HG03575 (cell line): ENCODE measurements around the gene GLCCI1.
"Not testable (repeated sequence)": the region's sequence is repeated elsewhere in the genome, so short reads cannot be mapped to it uniquely, and the experiment has no call there.

Experiments
- ATAC-seq: cut with Tn5 transposase; IDR thresholded peaks from one replicate; pipeline ENCODE4 v1.9.1; 2021; ENCODE audit not compliant: unreplicated experiment, insufficient number of reproducible peaks, low FRiP score; ENCODE audit errors: extremely low read depth

The GLCCI1 gene

DNA sequence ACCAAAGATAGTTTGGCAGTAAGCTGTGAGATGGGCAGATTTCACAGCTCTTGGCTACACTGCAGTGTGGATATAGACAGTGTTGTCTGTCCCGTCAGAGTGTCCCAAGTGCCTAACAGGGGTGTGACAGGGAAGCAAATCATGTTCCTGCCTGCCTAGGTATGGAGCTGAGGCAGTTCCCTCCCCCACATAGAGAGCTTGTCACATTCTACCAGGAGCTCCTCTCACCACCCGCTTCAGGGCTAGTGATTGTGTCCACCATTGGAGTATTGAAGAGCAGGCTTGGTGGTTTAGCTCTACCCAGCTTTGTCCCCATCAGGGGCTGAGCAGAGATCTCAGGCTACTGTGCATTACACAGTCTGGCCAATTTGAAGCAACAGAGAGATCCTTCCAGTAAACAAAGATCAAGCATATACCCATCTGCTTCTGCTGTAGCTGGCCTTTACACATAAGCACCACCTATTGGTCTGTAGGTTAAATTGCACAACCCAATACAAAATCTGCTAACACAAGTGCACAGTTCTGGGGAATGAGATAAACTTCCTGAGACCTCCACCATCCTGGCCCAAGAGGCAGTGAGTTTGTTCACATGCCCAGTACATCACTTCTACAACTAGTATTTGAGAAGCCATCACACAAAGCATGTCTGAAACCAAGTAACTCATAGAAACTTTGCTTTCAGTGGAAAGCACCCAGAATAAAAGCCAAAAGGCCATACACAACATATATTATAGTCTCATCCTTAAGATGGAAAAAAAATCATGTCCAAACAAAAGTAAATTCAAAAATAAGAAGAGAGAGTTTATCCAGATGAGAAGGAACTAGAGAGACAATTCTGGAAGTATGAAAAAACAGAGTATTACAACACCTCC is 67.3 kb downstream of the GLCCI1 start:
- no peak for ATAC-seq

DNA sequence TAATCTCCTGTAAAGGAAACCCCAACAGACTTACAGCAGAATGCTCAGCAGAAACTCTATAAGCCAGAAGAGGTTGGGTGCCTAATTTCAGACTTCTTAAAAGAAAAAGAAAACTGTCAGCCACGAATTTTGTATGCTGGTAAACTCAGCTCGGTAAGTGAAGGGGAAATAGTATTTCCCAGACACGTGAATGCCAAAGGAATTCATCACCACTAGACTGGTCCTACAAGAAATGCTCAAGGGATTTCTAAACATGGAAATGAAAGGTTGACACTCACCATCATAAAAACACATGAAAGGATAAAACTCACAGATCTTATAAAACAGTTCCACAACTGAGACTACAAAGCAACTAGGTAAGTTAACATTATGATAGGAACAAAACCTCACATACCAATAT is 68.6 kb downstream of the GLCCI1 start:
- no peak for ATAC-seq

DNA sequence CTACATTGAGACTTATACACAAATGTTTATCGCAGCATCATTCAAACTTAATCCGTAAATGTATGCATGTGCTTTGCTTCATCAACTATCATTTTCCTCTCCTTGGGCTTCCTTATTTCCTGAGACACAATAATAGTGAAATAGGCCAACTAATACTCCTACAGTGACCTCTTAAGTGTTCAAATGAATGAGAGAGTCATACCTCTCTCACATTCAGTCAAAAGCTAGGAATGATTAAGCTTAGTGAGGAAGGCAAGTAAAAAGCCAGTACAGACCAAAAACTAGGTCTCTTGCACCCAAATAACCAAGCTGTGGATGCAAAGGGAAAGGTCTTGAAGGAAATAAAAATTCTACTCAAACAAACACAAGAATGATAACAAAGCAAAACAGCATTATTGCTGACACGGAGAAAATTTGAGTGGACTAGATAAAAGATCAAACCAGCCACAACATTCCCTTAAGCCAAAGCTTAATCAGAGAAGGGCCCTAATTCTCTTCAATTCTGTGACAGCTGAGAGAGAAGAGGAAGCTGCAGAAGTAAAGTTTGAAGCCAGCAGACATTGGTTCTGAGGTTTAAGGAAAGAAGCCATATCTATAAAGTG is 72.3 kb downstream of the GLCCI1 start:
- no peak for ATAC-seq

DNA sequence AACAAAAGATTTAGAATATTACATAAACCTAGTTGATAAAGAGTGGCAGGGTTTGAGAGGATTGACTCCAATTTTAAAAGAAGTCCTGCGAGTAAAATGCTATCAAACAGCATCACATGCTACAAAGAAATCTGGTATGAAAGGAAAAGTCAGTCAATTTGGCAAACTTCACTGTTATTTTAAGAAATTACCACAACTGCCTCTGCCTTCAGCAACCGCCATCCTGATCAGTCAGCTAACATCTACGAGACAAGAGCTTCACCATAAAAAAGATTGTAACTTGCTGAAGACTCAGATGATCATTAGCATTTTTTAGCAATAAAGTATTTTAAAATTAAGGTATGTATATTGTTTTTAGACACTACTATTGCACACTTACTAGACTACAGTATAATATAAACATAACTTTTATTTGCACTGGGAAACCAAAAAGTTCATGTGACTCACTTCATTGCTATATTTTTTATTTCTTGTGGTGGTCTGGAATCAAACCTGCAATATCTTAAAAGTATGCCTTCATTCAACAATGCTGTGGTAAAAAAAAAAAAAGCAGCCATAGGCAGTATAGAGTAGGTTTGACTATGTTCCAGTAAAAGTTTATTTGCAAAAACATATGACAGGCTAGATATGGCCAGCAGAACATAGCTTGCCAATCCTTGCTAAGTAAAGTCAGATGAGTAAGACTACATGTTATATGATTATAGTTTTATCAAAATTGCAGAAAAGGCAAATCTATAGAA is 74.4 kb downstream of the GLCCI1 start:
- no peak for ATAC-seq

DNA sequence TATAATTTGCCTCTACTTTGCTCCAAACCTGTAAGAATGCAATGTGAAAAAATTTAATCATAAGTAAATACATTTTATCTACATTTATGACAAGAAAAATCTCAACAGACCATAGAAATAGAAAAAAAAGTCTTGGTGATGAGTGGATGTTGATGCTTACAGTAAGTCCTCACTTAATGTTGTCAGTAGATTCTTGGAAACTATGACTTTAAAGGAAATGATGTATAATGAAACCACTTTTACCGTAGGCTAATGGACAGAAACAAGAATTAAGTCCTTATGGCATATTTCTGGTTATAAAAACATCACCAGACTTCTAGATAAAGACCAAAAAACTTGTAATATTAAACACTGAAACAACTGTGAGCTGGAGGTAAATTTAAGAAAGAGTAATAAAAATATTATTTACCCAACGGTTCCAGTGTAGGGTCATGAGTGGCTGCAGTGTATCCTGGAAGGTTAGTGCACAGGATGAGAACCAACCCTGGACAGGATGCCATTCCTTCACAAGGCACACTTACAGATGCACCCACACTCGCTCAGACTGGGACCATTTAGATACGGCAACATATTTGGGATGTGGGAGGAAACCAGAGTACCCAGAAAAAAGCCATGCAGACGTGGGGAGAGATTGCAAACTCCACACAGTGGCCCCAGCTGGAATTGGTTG is 76.3 kb downstream of the GLCCI1 start:
- ATAC-seq: no peak

DNA sequence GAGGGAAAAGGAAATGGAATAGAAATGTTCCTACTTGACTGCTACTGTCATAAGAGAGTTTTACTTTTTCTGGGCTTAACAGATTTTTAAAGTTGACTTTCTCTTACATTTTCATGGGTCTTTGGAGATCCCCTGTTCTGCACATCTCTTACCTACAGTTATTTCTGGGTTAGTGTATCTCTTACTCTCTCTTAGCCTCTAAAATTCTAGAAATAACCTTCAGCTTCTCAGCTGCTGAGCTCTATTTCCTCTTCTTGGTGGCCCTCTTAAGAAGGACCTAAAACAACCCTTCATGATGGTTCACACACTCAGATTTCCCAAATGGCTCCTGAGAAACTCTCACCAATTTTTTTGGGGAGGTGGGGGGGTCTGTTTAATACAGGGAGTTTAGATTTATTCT is 79.5 kb downstream of the GLCCI1 start:
- not testable (repeated sequence) for ATAC-seq

DNA sequence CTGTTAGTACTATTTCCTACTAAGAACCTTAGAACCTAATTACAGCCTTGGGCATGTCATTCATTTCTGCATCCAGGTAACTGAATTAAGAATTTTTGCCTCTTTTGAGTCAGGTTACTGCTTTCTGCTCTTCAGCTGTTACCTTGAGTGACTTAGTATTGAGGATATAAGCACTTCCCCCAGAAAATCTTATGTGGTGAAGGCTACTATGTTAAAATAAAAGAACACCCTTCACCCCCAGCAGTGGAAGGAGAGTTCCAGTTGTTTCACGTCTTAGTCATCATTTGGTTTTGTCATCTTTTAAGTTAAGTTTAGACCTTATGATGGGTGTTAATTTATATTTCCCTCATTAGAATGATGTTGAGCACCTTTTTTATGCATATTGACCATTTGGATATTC is 82.8 kb downstream of the GLCCI1 start:
- ATAC-seq: no peak

DNA sequence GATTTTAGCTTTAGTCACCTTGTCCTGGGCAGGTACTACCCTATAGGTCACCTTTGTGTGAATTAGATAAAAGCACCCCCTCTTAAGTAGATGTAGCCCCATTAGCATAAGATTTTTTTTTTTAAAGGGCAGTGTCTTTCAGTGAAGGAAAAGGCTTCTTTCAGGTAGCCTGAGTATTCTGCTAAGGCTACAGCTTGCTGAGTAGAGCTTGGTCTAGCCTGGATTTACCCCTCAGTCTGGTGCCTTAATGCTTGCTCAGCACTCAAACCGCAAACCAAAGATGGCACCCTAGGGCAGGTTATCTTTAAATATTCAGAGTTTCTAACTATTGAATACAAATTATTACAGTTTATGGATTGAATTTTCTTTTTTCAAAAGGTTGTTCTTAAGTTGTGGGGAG is 83.4 kb downstream of the GLCCI1 start:
- ATAC-seq: no peak

DNA sequence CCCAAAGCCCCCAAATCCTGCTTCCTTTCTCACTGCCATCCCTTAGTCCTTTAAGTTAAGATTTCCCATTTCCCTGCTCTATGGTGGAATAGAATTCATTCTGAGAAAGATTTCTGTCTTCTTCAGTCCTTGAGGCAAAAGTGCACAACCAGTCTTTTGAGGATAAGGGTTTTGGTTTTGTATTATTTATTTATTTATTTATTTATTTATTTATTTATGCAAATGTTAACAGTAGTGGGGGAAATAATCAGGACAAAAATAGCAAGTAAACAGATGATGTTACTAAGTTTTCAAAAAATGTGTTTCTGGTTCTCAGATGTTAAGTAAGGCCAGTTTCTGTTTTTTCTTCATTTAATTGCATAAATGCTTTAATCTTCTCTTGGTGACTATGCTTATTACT is 84.2 kb downstream of the GLCCI1 start:
- no peak for ATAC-seq

DNA sequence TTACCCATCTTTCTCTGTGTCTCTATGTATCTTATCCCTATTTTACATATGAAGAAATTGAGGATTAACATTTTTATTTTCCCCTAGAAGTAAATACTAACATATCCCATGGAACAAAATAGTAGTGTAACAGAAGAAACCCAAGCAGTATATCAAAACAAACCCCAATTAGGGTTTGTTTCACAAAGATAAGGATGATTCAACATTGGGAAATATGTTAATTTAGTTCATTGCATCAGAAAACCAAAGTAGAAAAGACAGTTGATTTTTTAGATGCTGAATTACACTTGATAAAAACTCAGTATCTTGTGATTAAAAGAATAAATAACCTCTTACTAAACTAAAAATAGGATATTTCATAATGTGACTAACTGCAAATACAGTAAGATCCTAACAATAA is 87.8 kb downstream of the GLCCI1 start:
- no peak for ATAC-seq

DNA sequence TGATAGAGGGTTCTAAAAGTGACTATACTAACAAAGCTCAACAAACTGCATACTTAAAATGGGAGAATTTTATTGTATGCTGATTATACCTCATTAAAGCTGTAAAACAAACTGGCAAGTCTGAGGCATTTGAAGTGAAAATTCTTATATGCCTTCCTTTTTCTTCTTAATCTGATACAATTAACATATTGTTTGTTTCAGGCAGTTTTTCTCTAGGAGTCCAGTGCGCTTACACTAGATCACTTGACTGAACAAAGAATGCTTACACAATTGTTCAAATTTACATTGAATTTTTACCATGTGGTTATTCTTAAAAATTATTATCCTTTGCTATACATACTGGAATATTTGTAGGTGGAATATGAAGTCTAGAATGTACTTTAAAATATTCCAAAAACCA is 89.0 kb downstream of the GLCCI1 start:
- ATAC-seq: no peak

DNA sequence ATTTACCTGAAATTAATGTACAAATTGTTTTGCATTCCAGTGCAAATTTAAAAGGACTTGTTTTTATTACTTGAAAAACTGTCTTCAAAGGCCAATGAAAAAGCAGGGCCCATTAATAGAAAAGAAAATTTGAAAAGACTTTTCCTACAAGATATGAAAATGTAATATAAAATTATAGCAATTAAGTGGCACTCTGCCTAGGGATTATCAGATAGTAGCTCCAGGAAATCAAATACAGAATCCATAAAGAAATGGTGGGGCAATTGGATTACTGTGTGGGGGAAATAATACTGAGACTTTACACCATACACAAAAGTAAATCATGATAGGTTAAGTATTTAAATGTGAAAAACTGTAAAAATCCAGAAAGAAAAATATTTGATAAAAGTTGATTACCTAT is 89.7 kb downstream of the GLCCI1 start:
- no peak for ATAC-seq

DNA sequence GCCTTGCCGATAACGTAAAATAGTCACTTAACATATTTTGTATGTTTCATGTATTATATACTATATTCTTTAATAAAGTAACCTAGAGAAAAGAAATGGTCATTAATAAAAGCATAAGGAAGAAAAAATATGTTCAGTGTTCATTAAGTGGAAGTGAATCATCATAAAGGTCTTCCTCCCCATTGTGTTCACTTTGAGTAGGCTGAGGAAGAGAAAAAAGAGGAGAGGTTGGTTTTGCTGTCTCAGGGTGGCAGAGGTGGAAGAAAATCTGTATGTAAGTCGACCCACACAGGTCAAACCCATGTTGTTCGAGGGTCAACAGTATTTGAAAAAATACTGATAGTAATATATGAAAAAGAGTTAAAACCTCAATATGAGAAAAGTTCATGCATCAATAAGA is 90.3 kb downstream of the GLCCI1 start:
- ATAC-seq: no peak

DNA sequence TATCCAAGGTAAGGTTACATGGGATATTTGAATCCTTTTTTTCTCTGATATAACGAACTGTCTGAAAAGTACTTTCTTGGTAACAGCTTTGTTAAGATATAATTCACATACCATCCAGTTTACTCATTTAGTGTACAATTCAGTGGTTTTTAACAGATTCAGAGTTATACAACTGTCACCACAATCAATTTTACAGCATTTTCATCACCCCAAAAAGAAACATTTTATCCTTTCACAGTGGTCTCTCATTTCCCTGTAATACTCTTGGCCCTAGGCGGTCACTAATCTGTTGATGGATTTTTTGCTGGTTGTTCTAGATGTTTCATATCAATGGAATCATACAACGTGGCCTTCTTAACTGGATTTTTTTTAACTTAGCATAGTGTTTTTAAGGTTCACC is 91.6 kb downstream of the GLCCI1 start:
- no peak for ATAC-seq

DNA sequence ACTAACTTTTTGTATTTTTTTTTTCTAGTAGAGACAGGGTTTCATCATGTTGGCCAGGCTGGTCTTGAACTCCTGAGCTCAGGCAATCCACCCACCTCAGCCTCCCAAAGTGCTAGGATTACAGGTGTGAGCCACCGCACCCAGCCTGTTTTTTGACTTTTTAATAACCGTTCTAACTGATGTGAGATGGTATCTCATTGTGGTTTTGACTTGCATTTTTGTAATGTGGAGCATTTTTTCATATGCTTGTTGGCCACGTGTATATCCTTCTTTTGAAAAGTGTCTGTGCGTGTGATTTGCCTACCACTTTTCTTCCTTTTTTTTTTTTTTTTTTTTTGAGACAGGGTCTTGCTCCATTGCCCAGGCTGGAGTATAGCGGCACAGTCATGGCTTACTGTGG is 94.7 kb downstream of the GLCCI1 start:
- not testable (repeated sequence) for ATAC-seq

DNA sequence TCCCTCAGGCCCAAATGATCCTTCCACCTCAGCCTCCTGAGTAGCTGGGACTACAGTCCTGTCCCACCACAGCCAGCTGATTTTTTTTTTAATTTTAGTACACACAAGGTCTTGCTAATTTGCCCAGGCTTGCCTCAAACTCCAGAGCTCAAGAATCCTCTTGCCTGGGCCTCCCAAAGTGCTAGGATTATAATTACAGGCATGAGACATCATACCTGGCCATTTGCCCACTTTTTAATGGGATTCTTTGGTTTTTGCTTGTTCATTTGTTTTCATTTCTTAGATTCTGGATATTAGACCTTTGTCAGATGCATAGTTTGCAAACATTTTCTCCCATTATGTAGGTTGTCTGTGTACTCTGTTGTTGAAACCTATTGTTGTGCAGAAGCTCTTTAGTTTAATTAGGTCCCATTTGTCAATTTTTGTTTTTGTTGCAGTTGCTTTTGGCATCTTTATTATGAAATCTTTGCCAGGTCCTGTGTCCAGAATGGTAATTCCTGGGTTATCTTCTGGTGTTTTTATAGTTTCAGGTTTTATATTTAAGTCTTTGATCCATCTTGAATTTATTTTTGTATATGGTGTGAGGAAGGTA is 95.2 kb downstream of the GLCCI1 start:
- no peak for ATAC-seq

DNA sequence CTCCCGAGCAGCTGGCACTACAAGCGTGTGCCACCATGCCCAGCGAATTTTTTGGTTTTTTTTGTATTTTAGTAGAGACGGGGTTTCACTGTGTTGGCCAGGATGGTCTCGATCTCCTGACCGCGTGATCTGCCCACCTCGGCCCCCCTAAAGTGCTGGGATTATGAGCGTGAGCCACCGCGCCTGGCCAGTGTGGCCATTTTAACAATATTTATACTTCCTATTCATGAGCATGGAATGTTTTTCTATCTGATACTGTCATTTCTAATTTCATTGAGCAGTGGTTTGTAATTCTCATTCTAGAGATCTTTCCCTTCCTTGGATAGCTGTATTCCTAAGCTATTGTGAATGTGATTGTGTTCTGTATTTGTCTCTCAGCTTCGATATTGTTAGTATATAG is 96.2 kb downstream of the GLCCI1 start:
- ATAC-seq: no peak

DNA sequence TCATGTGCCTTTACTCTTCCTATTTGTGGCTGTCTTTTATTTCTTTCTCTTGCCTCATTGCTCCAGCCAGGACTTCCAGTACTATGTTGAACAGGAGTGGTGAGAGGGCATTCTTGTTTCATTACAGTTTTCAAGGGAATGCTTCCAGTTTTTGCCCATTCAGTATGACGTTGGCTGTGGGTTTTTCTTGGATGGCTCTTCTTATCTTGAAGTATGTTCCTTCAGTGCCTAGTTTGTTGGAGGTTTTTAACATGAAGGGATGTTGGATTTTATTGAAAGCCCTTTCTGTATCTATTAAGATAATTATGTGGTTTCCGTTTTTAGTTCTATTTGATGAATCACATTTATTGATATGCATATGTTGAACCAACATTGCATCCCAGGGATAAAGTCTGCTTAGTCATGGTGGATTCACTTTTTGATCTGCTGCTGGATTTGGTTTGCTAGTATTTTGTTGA is 96.8 kb downstream of the GLCCI1 start:
- no peak for ATAC-seq
